PC-9 (cell line): ENCODE results near the gene MOB3A.

ENCODE experiments used
- CTCF ChIP-seq: fragments of 200-600 bp; sonication (generic); conservative IDR thresholded peaks from 2 replicates; pipeline ENCODE4 v1.6.1; 2017; ENCODE audit warnings: mixed run types, antibody characterized with exemption, mild to moderate bottlenecking, moderate library complexity
- EZH2 ChIP-seq: fragments of 200-600 bp; sonication (generic); IDR thresholded peaks from 2 replicates; pipeline ENCODE4 v1.8.0; 2017; ENCODE audit warnings: antibody characterized with exemption, low read depth

GRCh38 chr19:2034729-2035589 lies 61.2 kb downstream of the MOB3A start:
- TF ChIP-seq CTCF (peak; percentile 25; the same call in 1 of the 2 replicates), EZH2 (no peak)
